Stimulated activated CD4-positive, alpha-beta T cell treated with anti-CD3 and anti-CD28 coated beads, Interleukin-2, amount 100 ng/mL, for 24 hours (primary cell): ENCODE data around the gene PI16.

Source experiments
- DNase-seq, 2 donors: peaks; one replicate each; pipeline ENCODE4 v3.0.0-alpha.2; 2020

PI16 gene

DNA sequence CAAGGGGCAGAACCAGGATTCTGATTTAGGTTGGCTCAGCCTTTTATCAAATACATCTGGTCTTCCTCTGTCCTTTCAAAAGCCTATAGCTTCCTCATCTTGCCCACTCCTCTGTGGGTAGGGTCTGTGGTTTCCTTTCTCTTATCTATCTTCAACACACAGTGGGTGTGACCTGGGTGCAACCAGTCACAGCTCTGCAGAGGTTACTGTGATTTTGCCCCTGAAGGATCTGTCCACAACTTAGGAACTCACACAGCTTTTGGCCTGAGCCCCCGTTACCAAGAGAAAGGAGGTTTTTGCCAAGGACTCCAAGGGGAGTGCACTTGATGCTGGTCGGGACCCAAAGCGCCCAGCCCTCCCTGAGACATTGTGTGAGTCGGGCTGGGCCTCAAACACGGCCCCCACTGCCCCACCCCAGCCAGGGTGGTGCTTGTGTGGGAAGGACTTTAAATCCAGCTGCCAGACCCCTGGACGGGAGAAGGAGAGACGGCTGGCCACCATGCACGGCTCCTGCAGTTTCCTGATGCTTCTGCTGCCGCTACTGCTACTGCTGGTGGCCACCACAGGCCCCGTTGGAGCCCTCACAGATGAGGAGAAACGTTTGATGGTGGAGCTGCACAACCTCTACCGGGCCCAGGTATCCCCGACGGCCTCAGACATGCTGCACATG lies at the start of gene PI16:
PI16 (plus strand) TSS at position 477 of the 670 bp plus-strand sequence; CDS start at position 500, 23 bp downstream.
- no peak for DNase-seq

DNA sequence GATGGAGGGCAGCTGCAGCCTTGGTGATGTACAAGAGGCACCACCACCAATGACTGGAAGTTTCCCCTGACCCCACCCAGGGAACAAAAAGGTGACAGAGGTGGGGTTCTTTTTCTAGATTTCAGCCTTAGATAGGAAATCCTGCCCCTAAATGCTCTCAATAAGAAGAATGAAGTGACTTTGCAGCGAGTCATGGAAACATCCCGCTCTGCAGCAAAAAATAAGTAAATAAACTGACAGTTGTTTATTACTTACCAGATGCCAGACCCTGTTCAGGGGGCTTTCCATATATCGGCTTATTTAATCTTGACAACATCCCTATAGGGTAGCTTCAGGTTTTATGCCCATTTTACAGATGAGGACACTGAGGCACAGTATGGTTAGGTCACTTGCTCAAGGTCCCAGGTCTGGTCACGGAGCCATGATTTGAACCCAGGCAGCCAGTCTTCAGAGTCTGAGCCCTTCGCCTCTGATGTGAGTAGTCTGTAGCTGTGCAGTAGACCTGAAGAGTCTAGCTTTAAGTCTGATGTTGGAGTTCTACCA lies 49.6 kb upstream of the PI16 start:
- no peak for DNase-seq

- DNase-seq, result no peak
Measured at GRCh38 chr6:36906539-36907325, 47.8 kb upstream of the PI16 start.

DNA sequence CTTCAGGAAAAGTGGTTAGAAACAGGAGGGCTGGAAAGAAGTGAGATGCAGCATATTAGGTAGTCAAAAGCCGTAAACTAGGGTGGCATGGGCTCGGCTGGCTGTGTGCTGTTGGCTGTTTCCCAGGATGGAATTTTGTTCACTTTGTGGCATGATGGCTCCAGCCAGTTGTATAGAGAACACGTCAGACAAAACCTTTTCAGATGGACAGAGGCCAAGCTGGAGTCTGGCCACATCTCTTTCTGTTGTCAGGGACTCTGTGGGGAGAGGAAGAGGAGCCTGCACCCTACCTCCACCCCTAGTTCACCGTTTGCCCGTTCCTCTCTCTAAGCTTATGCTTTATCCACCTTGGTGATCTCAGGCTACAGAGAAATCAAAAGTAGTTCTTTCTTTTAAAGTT lies 46.8 kb upstream of the PI16 start:
- no peak for DNase-seq

DNA sequence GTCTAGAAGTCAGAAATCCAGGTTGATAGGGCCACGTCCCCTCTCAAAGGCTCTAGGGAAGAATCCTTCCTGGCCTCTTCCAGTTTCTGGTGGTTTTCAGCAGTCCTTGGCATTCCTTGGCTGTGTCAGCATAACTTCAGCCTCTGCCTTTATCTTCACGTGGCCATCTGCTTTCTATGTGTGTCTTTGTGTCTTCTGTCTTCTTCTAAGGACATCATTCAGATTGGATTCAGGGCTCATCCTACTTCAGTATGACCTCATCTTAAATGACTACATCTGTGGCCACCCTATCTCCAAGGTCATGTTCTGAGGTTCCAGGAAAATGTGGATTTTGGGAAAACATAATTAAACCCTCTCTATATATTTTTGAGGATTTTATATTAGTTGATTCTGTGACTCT lies 45.8 kb upstream of the PI16 start:
- DNase-seq, result no peak

DNA sequence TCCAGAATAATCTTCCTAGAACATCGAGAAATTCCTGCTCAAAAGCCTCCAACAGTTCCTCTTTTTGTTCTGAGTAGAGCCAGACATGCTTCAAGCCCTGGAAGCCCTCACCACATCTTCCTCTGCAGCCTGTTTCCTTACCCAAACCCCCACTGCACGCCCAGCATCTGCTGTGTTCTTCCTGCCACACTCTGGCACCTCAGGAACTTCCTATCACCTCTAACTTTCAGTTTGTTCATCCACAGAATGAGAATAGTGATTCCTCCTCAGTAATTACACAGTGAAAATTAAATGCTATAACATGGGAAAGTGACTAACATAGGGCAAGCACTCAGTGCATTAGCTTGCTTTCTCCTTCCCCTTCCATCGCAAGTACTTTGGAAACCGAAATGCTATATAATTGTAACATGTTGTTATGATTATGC lies 42.5 kb upstream of the PI16 start:
- peak; percentile 40 to 51 for DNase-seq

DNA sequence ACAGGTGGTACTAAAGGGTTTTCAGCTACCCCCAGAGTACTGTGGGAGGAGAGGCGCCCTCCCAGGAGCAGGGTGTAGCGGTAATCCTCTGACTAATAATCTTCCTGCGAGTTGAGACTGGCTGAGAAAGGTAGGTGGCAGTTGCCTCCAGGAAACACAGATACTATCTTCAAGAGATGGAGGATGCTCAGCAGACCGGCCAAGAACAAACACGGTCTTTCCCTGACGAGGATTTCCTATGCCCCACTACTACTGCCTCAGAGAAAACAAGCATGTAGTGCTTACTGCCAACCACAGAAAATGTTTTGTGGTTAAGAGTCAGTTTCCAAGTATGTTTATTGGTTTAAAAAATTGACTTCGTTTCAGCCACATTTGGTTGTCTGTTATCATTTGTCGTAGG lies 42.0 kb upstream of the PI16 start:
- DNase-seq, result peak; percentile 57

GRCh38 chr6:36913082-36913481 lies 41.5 kb upstream of the PI16 start:
- no peak for DNase-seq

DNA sequence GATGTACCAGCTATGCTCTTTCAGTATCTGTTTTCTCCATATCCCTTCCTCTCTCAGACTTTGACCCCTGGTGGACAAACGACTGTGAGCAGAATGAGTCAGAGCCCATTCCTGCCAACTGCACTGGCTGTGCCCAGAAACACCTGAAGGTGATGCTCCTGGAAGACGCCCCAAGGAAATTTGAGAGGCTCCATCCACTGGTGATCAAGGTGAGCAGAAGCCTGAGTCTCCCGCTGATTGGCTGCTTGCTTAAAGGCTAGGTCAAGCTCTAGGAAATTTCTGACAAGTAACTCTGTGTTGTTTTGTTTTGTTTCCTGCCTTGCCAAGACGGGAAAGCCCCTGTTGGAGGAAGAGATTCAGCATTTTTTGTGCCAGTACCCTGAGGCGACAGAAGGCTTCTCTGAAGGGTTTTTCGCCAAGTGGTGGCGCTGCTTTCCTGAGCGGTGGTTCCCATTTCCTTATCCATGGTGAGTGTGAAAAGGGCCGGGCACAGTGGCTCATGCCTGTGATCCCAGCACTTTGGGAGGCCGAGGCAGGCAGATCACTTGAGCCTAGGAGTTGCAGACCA lies 40.2 kb upstream of the PI16 start:
- peak in 1 of 2 donors; percentile 3 for DNase-seq

DNA sequence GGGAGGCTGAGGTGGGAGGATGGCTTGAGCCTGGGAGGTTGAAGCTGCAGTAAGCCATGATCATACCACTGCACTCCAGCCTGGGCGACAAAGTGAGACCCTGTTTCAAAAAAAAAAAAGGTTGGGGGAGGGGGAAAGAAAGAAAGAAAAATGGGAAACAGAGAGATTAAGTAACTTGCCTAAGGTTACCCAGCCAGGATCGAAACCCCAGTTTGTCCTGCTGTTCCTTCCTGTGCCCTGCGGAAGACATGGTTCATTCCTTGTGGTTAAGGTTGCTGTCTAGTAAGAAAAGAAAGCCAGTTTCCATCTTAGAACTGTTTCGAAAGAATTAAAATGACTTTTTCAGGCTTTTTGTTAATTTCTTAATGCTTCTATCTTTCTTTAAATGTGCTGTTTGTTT lies 38.9 kb upstream of the PI16 start:
- DNase-seq, result no peak

- DNase-seq, result no peak
Measured at GRCh38 chr6:36916126-36916525, 38.4 kb upstream of the PI16 start.

DNA sequence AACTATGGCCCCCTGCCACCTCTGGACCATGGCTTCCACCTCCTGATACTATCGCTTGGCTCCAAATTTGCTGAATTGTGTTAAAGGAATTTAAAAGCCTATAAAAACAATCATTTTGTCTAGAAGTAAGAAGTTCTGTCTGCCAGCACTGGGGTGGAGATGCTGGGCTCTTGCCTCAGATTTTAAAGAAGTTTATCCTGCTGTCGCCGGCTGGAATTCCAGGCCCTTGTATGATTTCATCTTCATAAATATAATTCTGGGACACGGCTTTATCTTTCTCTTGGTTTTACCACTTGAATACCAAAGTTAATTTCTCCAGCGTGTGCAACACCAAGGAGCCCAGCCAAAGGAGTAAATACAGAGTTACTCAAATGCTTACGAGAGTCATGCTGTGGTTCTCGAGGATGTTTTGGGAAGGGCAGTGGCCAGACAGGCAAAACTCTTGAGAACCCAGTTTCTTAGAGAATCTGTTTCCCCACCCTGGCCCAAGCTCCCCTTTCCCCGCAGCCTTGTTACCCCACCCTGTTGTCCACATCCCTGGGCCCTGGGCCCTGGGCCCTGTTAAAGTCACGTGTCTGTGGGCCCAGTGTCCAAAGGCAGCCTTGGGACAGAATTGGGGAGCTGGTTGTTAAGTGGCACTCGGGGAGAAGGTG lies 36.9 kb upstream of the PI16 start:
- no peak for DNase-seq

DNA sequence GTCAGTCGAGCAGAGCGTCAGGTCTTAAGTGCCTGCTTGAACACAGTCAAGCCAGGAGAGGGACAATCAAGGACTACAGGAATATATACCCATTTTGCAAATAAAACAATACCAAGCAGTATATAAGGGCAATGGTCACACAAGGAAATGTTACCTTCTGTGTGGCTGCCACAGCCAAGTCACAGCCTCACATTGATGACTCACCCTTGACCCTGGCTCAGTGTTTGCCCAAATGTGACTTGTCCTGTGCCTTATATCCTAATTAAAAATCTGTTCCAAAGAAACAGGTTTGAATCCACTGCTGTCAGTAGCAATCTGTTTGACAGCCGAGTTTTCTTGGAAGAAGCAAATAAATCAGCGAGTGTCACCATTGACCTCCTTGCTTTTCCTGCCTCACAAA lies 34.5 kb upstream of the PI16 start:
- DNase-seq, result no peak

DNA sequence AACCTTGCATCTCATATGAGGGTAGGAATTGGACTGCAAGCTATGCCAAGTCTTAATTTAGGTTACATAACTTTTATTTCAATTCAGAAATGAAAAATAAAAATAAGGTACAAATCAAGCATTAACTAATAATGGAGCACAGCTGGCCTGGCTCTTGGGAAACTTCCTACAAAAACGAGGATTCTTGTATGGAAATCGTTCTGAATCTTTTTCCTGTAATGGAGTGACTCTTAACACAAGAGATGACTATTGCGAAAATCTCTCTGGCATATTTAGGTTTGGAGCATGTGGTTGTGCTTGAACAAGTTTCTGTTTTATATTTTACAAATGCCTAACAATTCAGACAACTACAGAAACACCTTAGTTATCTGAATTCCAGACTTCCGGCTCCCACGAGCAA lies 34.0 kb upstream of the PI16 start:
- no peak for DNase-seq

GRCh38 chr6:36924131-36924530 lies 30.4 kb upstream of the PI16 start:
- DNase-seq, result no peak

DNA sequence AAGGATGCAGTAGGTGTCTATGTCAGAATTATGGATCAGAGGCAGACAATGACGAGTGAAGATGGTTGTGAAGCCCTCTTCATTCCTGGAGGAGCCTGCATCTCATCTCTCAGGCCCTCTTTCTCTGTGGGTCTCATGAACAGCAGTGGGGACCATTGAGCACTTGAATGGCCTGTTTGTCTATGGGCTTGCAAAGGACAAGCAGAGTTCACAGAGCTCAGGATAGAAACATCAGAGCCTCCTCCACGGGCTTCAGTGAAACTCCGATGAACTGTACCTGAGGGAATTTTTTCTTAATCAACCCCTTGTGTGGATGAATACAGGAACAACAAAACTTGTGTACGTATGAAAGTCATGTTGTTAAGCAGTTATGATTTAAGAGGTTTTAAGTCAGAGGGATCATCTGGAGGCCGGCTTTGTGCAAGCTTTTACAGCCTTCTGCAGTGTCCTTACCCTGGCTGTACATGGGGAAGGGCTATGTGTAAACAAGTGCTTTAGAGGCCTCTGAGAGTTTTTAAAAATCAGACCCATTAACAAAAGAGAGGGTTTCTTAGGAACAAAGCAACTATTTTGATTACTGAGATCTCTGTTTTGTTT lies 29.7 kb upstream of the PI16 start:
- no peak for DNase-seq

- DNase-seq, result no peak
Measured at GRCh38 chr6:36925809-36926208, 28.7 kb upstream of the PI16 start.

DNA sequence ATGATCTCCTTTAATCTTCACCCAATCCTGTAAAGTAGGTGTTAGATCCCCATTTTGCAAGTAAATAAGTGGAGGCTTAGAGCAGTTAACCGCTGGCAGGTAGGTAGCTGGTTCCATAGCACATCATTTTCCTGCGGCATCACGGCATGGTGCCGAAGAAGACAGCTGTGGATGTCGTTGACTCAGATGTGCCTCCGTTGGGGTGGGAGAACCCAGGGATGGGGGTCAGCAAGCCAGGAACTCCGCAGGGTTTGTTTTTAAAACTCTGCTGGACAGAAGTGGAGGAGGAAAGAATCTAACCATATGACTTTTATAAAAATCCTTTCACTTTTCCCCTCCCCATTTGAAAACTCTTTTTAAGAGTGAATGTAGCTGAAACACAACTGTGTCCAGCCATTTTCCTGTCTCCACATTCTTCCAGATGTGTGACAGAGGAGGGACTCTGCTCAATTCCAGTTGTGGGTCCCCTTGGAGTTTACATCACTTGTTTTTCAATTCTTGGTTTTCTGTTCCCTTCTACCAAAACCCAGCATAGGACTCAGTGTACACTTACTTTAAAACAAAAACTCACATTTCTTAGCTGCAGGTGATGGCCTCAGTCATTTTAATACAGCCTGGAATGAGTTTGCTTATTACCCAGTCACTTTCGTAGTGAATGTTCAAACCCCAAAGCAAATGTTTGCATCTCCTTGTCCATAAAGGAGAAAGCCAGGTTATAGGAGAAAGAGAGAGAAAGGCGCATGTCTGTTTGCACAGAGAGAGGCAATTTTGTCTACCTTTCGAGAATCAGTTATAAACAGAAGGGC lies 27.6 kb upstream of the PI16 start:
- DNase-seq, result no peak

DNA sequence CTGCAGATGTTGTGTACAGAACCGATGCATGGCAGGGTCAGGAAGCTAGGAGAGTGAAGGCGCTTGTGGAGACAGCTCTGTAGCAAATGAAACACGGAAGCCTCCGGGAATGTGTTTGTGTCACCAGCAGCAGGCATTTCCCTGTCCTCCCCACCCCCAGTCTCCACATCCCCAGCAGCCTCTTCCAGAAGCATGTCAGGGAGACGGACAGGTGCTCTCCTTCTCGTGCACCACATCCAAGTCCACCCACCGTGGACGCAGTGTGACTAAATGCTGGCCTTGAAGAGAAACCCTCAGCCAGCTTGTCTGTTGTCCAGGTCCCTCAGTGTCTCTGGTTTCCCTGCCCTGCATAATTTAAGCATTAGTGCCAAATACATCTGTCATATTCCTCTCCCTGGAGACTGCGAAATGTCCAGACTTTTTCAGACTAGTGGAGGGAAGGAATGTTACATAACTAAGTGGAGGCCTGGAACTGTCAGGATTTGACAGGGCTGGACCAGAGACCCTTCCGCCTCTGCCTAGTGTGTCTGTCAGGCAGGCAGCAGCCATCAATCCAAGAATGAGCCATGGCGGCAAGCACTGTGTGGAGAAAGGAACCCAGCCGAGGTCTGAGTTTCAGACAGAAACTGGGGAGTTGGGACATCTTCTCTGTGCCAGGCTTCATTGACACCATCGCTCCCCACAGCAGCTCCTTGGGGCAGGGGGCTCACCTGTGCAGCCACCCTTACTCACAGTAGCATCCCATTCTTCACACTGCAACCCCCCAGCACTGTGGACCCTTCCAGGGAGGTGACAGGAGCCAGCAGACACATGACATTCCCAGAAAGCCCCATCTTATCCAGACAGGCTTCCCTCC lies 26.6 kb upstream of the PI16 start:
- no peak for DNase-seq

DNA sequence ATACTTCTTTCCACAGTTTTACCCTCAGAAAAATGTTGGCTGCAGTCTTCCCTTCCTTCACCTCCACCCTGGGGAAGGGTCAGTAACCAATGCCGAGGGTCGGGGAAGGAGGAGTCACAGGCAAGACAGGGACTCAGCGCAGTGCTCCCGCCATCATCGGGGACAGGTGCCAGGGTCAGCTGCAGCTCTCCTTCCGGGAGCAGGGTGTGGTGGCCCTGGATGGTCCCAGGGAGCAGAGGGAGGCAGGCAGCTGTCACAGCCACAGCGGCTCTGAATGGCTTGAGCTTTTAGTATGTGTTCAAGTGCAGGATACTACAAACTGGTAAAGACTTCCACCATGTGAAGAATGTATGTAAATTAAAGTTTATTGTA lies 26.0 kb upstream of the PI16 start:
- no peak for DNase-seq

GRCh38 chr6:36929152-36929551 lies 25.4 kb upstream of the PI16 start:
- DNase-seq, result no peak
